GM18868 (cell line): Measurements from ENCODE around the gene NR3C1.
A peak's percentile ranks its signal among the peaks of the same experiment; 100 is the strongest.

Experiments
- ATAC-seq: cut with Tn5 transposase; IDR thresholded peaks from one replicate; pipeline ENCODE4 v1.9.1; 2021; ENCODE audit warnings: mild to moderate bottlenecking, moderate library complexity; ENCODE audit not compliant: unreplicated experiment

Gene NR3C1

DNA sequence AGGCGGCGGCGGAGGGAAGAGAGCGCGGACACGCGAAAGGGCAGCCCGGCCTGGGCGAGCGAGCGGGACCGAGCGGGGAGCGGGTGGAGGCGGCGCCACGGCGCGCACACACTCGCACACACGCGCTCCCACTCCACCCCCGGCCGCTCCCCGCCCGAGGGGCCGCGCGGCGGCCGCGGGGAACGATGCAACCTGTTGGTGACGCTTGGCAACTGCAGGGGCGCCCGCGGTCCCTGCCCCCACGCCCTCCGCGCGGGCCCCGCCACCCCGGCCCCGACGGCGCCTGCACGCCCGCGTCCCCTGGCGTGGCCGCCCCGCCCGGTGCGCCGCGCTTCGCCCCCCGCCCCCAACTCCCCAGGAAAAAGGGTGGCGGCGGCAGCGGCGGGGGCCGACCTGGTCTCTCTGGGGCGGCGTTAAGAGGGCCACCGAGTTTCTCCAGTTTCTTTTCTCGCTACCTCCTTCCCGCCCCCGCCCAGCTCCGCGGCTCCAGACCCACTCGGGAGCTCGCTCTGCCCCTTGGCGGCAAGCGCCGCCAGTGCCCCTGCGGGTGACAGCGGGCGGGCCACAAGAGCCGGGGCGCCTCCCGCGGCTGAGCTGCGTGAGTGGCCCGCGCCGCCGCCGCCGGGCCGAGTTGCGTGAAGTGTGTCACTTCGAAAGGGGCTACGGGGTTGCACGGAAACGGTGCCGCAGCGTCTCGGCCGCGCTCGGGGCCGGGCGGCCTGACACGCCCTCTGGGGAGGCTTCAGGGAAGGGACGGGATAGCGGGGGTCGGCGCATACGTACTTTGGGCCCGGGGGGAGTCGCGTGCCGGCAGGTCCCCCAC, at the start of gene NR3C1:
NR3C1 (minus strand) TSS at position 94 of the 823 bp plus-strand sequence. CDS start 2,847 bp downstream, outside the sequence.
- ATAC-seq = peak; percentile 56

DNA sequence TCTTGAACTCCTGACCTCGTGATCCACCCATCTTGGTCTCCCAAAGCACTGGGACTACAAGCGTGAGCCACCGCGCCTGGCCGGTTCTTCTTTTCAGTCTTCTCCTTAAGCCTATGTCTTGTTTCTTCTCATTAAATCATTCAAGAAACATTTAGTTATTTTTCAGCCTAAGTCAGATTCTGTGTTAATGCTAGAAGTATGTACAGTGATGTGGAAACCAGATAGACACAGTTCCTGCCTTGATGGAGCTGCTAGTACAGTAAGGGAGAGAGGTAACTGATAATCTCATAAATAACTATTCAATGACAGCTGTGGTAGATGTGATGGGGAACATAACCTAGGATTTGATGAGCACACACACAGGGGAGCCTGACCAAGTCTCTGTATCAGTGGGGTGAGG, 46.3 kb upstream of the NR3C1 start:
- no peak for ATAC-seq

- no peak for ATAC-seq
Observed at GRCh38 chr5:143448518-143448917, 45.0 kb upstream of the NR3C1 start.

GRCh38 chr5:143447983-143448382, 44.5 kb upstream of the NR3C1 start:
- ATAC-seq = no peak

DNA sequence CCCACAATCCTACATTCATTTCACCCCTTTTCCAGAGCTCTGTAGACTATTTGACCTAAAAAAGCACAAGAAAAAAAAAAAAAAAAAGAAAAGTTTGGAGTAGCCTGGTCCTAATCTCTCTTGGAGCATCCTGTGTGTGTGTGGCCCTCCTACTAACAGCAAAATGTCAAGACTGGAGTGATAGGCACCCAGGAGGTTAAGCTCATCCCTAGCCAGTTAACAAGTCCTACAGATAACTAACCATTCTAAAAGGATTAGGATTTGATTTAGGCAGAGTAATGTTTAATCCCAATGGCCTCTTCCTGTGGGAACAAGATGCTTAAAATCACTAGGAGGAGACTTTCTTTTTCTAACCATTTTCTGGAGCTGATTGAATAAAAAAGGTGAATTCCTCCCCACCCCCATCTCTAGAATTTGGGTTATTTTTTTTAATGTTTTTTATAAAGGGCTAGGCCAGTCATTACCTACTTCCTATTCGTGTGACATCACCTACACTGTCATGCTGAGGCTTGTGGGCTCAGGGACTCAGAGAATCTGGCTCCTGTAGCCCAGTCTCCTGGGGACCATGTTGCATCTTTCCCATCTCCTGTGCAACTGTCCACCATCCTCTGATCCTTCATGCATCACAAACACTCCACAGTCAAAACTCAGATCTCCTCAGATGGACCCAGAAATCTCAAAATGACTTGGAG, 43.2 kb upstream of the NR3C1 start:
- ATAC-seq = peak; percentile 53

- ATAC-seq = no peak
Observed at GRCh38 chr5:143445776-143446175, 42.3 kb upstream of the NR3C1 start.

- no peak for ATAC-seq
Observed at GRCh38 chr5:143443330-143443729, 39.8 kb upstream of the NR3C1 start.

DNA sequence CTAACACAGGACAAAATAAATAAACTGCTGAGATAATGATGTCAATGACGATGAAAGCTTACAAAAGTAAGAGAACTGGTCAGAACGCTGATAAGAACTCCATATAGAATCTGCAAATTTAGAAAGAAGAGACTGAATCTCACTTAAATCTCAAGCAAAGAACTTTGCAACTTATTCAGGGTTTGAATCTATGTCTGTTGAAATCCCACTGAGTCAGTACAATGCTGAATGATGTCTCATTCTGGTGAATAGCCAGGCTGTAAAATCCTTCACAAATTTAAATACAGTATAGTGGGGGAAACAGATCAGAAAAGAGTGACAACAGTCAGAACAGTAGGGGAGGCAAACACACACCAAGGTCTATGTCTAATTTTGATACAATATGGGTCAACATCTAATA, 38.9 kb upstream of the NR3C1 start:
- ATAC-seq = no peak

- no peak for ATAC-seq
Observed at GRCh38 chr5:143440448-143441115, 37.1 kb upstream of the NR3C1 start.

DNA sequence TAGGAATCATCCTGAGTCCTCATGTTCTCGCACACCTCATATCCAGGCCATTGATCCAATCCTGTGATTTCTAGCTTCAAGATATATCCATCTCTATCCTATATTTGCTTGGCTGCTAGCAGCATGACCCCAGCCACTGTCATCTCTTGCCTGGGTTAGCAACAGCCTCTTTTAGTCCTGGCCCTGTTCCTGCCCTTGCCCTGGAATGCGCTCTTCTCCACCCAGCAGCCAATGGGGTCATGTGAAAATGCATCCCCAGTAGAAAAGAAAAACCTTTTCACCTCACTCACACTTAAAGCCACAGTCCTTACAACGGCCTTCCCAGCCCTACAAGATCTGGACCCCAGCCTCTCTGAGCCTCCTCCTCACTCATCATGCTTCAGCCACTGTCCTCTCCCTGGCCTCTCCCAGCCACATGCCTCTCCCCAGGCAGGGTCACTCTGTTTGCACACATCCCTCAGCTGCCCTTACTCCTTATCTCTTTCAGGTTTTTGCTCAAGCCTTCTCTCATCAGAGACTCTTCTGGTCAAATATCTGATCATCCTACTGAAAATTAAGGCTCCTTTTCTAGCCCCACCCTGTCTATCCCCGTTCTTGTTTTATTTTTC, 34.3 kb upstream of the NR3C1 start:
- ATAC-seq = no peak

DNA sequence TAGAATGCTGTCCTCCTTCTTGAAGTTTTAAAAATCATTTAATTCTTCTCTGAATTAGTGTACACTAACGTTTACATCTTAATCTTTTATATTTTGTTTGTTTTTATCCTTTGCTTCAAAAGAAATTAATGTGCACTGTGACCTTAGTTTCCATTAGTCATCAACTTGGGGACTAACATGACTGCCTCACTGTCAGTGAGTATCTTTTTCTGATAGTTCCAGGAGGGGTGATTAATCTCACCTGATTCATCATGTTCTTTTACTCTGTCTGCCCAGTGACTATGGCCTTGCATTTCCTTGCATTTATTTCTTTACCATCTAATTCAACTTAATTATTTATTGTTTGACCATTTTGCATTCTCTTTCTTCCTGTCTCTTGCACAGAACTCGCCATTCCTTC, 33.4 kb upstream of the NR3C1 start:
- no peak for ATAC-seq

DNA sequence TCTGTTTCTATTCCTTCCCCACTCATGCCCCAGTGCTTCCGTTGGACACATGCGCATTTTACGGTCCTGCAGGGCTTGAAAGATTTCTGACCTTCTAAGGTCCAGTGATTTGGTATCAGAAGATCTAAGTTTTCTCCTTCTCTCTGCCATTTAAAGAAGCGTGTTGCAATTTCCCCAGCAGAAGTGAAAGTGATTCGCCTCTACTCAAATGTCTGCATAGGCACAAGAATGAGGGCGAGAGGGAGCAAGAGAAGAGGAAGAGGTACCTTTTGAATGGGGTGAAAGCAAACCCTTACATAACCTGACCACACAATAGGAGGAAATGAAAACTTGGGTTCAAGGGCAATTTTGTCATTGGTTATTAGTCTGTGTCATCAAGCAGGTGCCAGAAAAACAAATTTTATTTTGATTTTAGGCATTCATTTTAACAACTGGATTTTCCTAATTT, 31.7 kb upstream of the NR3C1 start:
- ATAC-seq = peak; percentile 89

DNA sequence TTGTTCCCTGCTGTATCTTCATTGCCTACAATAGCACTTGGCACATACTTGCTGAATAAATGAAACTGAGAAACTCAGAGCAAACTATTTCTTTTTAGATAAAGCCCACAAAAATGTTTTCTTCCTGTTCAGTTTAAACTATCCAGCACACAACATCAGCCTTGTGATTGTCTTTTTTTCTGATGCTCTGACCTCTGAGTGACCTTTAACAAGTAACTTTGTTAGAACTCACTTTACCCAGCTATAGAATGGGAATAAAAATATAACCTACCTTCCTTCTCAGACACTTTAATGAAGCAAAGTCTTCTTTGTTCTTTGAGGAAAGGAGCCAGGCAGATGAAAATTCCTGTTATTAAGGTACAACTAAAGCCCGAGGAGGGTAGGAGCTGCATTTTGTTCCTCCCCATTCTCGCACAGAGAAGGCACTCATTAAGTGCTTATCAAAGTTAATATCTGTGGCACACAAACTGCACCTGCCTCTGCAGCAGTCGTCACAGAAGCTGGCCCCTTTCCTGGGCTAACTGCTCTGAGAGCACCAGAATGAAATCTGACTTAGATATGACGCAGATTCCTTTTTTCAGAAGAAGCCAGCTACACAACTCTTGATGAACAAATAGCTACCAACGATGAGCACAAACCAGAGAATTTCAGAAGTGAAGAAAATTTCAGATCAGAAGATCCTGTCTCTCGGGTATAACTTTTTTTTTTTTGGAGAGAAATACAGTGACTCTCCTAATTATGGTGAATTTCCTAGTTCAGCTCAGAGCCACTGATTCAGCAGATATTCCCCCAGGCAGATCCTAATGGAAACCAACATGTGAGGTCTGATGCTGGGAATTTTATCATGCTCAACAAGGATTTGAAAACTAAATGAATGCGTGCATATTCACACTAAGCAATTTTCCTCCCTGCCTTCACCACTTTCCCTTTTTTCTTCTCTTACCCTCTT, 31.0 kb upstream of the NR3C1 start:
- ATAC-seq = peak; percentile 32

DNA sequence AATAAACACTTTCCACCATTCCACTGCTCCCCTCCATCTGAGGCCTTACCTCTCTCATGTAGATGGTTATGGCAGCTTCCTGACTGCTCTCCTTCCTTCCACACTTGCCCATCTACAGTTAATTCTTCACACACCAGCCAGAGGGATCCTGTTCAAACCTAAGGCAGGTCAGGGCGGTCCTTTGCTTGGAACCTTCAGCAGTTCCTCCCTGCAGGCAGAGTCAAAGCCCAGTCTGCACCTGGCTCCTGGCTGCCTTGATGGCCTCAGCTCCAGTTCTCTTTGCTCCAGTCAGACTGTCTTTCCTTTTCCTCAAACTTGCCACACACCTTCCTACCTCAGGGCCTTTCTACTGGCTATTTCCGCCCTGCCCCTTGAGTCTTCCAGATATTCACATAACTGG, 30.2 kb upstream of the NR3C1 start:
- ATAC-seq = no peak

- no peak for ATAC-seq
Observed at GRCh38 chr5:143432658-143433239, 29.3 kb upstream of the NR3C1 start.

DNA sequence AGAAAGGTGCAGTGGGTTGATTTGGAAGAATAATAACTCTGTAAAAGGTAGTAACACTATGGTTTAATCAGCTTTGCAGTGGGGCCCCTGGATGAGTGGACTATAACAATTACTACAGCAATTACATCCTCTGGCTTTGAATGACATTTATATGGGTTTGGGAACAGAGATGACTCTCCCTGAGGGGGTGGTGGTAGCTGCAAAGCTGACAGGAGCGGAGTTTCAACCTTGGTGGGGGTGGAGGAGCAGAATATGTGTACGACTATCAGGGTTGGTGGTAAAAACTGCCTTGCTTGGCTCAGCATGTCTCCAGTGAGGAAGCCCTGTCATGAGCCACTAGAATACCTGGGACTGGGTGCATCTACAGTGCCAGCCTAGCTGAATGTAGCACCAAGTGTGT, 28.3 kb upstream of the NR3C1 start:
- no peak for ATAC-seq

GRCh38 chr5:143428738-143429420, 25.4 kb upstream of the NR3C1 start:
- no peak for ATAC-seq

- no peak for ATAC-seq
Observed at GRCh38 chr5:143428155-143428554, 24.7 kb upstream of the NR3C1 start.

DNA sequence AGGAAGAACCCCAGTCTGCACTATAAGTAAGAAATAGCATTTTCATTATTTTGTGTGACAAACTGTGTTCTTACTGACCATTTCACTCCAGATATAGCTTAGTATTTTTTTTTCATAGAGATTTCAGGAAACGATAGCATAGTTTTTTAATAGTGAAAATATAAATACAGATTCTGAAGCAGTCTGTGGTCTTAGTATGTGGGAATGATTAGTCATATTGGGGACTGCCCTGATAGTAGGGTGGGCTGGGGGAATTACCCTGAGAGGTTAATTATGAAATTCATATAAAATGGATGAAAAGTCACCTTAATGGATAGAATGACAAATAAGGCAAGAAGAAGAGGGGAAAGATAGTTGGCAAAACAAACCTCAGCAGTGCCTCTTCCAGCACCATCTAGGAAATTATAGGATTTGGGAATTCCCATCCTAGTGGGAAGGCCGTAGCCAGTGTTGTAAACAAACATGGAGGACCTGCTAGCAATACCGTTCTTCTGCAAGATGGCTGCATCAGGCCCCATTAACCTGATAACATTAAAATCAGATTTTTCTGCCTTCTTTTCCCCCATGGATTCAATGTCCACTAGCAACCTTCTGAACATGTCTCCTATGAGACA, 23.7 kb upstream of the NR3C1 start:
- peak; percentile 50 for ATAC-seq
